Activated B cell treated with CpG ODN at 0.5 μM for 24 hours (primary cell): ENCODE results near the gene CALD1. TPM values are rescaled to one million over a fixed set of nuclear protein-coding genes. Genes with fewer than 3 reads are reported as not detected.
A peak's percentile ranks its signal among the peaks of the same experiment; 100 is the strongest.

Experiments used
- ATAC-seq: fragments of 200-7000 bp; cut with Tn5 transposase; one replicate; pipeline ENCODE4 v1.10.0; 2021; ENCODE audit warnings: low read depth, mild to moderate bottlenecking, moderate library complexity
- CTCF ChIA-PET: fragments of 350-600 bp; sonication (Branson Sonifier 250); formaldehyde crosslinking; loops from one replicate; lab custom pipeline; 2021; ENCODE audit warnings: antibody characterized with exemption; lab: Charles Lee
- POLR2A ChIA-PET: fragments of 350-600 bp; sonication (Branson Sonifier 250); formaldehyde crosslinking; loops from one replicate; lab custom pipeline; 2021; ENCODE audit warnings: antibody characterized with exemption; lab: Charles Lee
- DNase-seq: peaks from one replicate; pipeline ENCODE4 v3.0.0; 2022
- H3K27ac Mint-ChIP-seq: one replicate; pipeline ENCODE4 v1.8.0; 2020; ENCODE audit warnings: mixed read lengths
- H3K27me3 Mint-ChIP-seq: one replicate; pipeline ENCODE4 v1.8.0; 2021; ENCODE audit warnings: mixed read lengths
- H3K36me3 Mint-ChIP-seq: one replicate; pipeline ENCODE4 v1.8.0; 2021; ENCODE audit warnings: low read depth, mixed read lengths
- H3K4me1 Mint-ChIP-seq: one replicate; pipeline ENCODE4 v1.8.0; 2021; ENCODE audit warnings: mixed read lengths
- H3K4me3 Mint-ChIP-seq: one replicate; pipeline ENCODE4 v1.8.0; 2020; ENCODE audit warnings: mild to moderate bottlenecking, mixed read lengths
- H3K9me3 Mint-ChIP-seq: one replicate; pipeline ENCODE4 v1.8.0; 2020; ENCODE audit warnings: mixed read lengths
- CTCF ChIP-seq: fragments of 200-600 bp; IDR thresholded peaks from one replicate; pipeline ENCODE4 v1.8.0; 2022; ENCODE audit warnings: antibody characterized with exemption, mild to moderate bottlenecking
- intact Hi-C: fragments of 100-400 bp; cut with micrococcal nuclease; formaldehyde crosslinking; loops from one replicate; pipeline ENCODE4 v1.15.1; 2024
- total RNA-seq: library from RNA; stranded (reverse); gene quantifications from 2 replicates; pipeline ENCODE4 v1.2.3, GENCODE V29; 2022

Gene CALD1
- total RNA-seq, 1 donor from 2014 or later = 0.33 TPM

DNA sequence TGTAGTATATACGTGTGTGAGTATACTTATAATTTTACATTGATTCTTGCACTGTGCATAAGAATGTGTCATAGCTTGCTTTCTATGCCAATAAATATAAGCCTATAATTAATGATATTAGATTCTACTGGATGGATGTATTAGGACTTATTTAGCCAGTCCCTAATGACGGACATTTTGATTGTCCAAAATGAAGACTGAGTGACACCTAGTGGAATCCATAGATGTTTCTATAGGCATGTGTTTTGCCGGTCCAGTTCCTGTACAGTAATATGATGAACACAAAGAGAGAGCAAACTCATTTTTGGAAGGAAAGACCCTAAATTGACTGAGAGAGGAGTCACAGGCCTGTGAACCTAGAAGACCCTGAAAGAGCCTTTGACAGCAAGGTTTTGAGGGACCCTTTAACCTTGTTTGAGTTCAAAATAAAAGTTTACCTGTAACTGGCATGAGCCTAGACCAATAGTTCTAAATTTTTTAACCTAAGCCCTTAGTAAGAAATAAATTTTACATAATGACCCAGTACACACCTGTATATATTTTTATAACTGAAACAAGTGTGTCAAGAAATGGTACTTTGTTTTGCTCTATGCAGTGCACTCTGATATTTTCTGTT lies 164.5 kb downstream of the CALD1 start:
- Mint-ChIP-seq H3K4me3 (no peak overlapping the region), H3K27me3 (no peaks in the 10 kb centered on the region), H3K27ac (no peak overlapping the region), H3K9me3 (no peaks in the 10 kb centered on the region), H3K36me3 (no peaks in the 10 kb centered on the region), H3K4me1 (peaks cover 1% of the 10 kb centered on the region)
- no peak for TF ChIP-seq CTCF
- CTCF ChIA-PET = interaction anchor here (0.9 to 3.9 kb wide), 2 partner anchors 254 to 309 kb away, joined by 3 to 30 read pairs; no protein-coding TSS in a partner anchor
- intact Hi-C loops = loop anchor here (1.0 kb wide), 1 partner anchor 311 kb away; no protein-coding TSS in a partner anchor
- POLR2A ChIA-PET = no interaction called here
- ATAC-seq (peak; percentile 58), DNase-seq (no peak)

DNA sequence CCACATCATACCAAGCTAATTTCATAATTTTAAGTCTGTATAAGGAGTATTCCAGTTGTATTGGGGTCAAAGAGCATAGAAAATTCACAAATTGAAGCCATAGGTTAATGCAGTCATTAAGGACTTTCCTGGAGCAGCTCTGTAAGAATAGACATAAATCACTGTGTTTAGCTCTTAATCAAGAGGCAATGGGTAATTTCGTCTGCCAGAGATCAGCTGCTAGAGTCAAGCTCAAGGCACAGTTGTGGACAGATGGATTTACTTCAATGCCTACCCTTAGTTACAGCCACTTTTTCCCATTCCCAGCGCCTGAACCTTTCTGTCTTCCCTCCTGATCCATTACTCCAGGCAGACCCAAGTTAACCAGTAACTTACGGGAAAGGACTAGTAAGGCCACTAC lies 166.3 kb downstream of the CALD1 start:
- H3K27ac Mint-ChIP-seq = no peak overlapping the region
- no peak for DNase-seq
- peaks cover 1% of the 10 kb centered on the region for H3K4me1 Mint-ChIP-seq
- TF ChIP-seq CTCF = no peak
- no peaks in the 10 kb centered on the region for H3K9me3 Mint-ChIP-seq
- intact Hi-C loops = no loop called here
- H3K36me3 Mint-ChIP-seq = no peaks in the 10 kb centered on the region
- ChIA-PET CTCF (interaction anchor here (1.2 to 3.9 kb wide), 2 partner anchors 11 to 311 kb away, joined by 3 to 30 read pairs; no protein-coding TSS in a partner anchor), POLR2A (no interaction called here)
- no peak for ATAC-seq
- no peaks in the 10 kb centered on the region for H3K27me3 Mint-ChIP-seq
- H3K4me3 Mint-ChIP-seq = no peak overlapping the region

DNA sequence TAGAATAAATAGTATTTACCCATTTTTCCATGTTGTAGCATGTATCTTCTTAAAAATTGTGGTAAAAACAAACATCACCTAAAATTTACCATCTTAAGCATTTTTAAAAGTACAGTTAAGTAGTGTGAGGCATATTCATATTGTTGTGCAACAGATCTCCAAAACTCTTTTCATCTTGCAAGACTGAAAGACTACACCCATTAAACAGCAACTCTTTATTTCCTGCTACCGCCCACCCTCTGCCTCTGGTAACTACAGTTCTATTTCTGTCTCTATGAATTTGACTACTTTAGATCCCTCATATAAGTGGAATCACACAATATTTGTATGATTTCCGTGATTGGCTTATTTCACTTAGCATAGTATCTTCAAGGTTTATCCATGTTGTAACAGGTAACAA lies 166.8 kb downstream of the CALD1 start:
- Mint-ChIP-seq H3K4me1 (peaks cover 1% of the 10 kb centered on the region), H3K27me3 (no peaks in the 10 kb centered on the region), H3K9me3 (no peaks in the 10 kb centered on the region), H3K36me3 (no peaks in the 10 kb centered on the region), H3K4me3 (no peak overlapping the region), H3K27ac (no peak overlapping the region)
- no peak for ATAC-seq
- CTCF ChIA-PET = interaction anchor here (3.9 kb wide), 1 partner anchor 312 kb away, joined by 30 read pairs; no protein-coding TSS in a partner anchor
- DNase-seq = no peak
- POLR2A ChIA-PET = no interaction called here
- TF ChIP-seq CTCF = no peak
- intact Hi-C loops = no loop called here

GRCh38 chr7:134947329-134947728 lies 167.9 kb downstream of the CALD1 start:
- TF ChIP-seq CTCF = no peak
- no peak overlapping the region for H3K4me3 Mint-ChIP-seq
- H3K36me3 Mint-ChIP-seq = no peaks in the 10 kb centered on the region
- ATAC-seq = no peak
- ChIA-PET POLR2A (no interaction called here), CTCF (interaction anchor here (1.4 kb wide), 1 partner anchor 340 kb away, joined by 5 read pairs; no protein-coding TSS in a partner anchor)
- intact Hi-C loops = no loop called here
- H3K27me3 Mint-ChIP-seq = no peaks in the 10 kb centered on the region
- no peak overlapping the region for H3K27ac Mint-ChIP-seq
- H3K4me1 Mint-ChIP-seq = peaks cover 1% of the 10 kb centered on the region
- no peaks in the 10 kb centered on the region for H3K9me3 Mint-ChIP-seq
- DNase-seq = no peak

DNA sequence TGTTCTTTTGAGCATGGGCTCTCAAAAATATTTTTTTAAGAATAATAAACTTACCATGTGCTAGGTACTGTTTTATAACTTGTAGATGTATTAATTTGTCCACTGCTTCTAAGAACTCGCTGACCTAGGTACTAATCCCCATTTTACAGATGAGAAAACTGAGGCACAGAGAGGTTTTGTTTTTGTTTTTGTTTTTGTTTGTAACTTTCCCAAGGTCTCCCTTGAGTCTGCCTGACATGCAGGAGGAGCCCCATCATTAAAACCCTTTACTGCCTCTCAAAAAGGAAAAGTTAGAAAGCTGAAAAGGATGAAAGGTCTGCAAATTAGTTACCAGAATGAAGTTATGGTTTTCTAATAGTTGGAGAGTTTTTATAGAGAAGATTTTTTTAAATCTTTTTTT lies 168.4 kb downstream of the CALD1 start:
- no peaks in the 10 kb centered on the region for H3K9me3 Mint-ChIP-seq
- POLR2A ChIA-PET = no interaction called here
- peaks cover 1% of the 10 kb centered on the region for H3K4me1 Mint-ChIP-seq
- DNase-seq (no peak), ATAC-seq (no peak)
- no peak overlapping the region for H3K27ac Mint-ChIP-seq
- no peak overlapping the region for H3K4me3 Mint-ChIP-seq
- intact Hi-C loops = no loop called here
- H3K27me3 Mint-ChIP-seq = no peaks in the 10 kb centered on the region
- TF ChIP-seq CTCF = no peak
- CTCF ChIA-PET = interaction anchor here (1.4 kb wide), 1 partner anchor 341 kb away, joined by 5 read pairs; no protein-coding TSS in a partner anchor
- H3K36me3 Mint-ChIP-seq = no peaks in the 10 kb centered on the region
